Type B pancreatic cell (in vitro differentiated cells): Measurements from ENCODE around the gene SMAD7. TPM values are rescaled to one million over a fixed set of nuclear protein-coding genes. Genes with fewer than 3 reads are reported as not detected.
A peak's percentile ranks its signal among the peaks of the same experiment; 100 is the strongest.

ENCODE experiments used
- DNase-seq: peaks from one replicate; pipeline ENCODE4 v3.0.0; 2021; ENCODE audit warnings: mixed read lengths; ENCODE audit not compliant: unreplicated experiment; ENCODE audit errors: extremely low spot score
- H3K27ac Mint-ChIP-seq: 2 replicates; pipeline ENCODE4 v1.8.0; 2021; ENCODE audit warnings: mild to moderate bottlenecking, mixed read lengths
- H3K27me3 Mint-ChIP-seq: 2 replicates; pipeline ENCODE4 v1.8.0; 2021; ENCODE audit warnings: mixed read lengths
- H3K36me3 Mint-ChIP-seq: 2 replicates; pipeline ENCODE4 v1.8.0; 2021; ENCODE audit warnings: mixed read lengths
- H3K4me1 Mint-ChIP-seq: one replicate; pipeline ENCODE4 v1.8.0; 2021; ENCODE audit warnings: mixed read lengths; ENCODE audit not compliant: unreplicated experiment
- H3K4me3 Mint-ChIP-seq: 2 replicates; pipeline ENCODE4 v1.8.0; 2021; ENCODE audit warnings: mild to moderate bottlenecking, mixed read lengths
- H3K9me3 Mint-ChIP-seq: 2 replicates; pipeline ENCODE4 v1.8.0; 2021; ENCODE audit warnings: mixed read lengths
- CTCF ChIP-seq: fragments of 200-600 bp; sonication (generic); conservative IDR thresholded peaks from 2 replicates; pipeline ENCODE4 v1.5.0; 2021; ENCODE audit warnings: antibody characterized with exemption, mild to moderate bottlenecking
- total RNA-seq: library from RNA; stranded (reverse); gene quantifications from 2 replicates; pipeline ENCODE4 v1.2.1, GENCODE V29; 2021; ENCODE audit warnings: low replicate concordance

Gene SMAD7
- total RNA-seq, 1 donor from 2014 or later, result 17.8 TPM

- Mint-ChIP-seq H3K27ac (peak overlapping the region; percentile 19), H3K4me1 (peaks cover 53% of the 10 kb centered on the region), H3K36me3 (peaks cover 23% of the 10 kb centered on the region), H3K4me3 (peak overlapping the region; percentile 71), H3K27me3 (no peaks in the 10 kb centered on the region), H3K9me3 (no peaks in the 10 kb centered on the region)
- DNase-seq, result no peak
- TF ChIP-seq CTCF, result no peak
Observed at GRCh38 chr18:48922226-48922800, 28.5 kb downstream of the SMAD7 start.

- H3K27me3 Mint-ChIP-seq, result no peaks in the 10 kb centered on the region
- DNase-seq, result no peak
- H3K4me1 Mint-ChIP-seq, result peaks cover 51% of the 10 kb centered on the region
- no peak overlapping the region for H3K27ac Mint-ChIP-seq
- peaks cover 23% of the 10 kb centered on the region for H3K36me3 Mint-ChIP-seq
- H3K4me3 Mint-ChIP-seq, result peak overlapping the region; percentile 1
- no peak for TF ChIP-seq CTCF
- no peaks in the 10 kb centered on the region for H3K9me3 Mint-ChIP-seq
Observed at GRCh38 chr18:48921305-48922225, 29.2 kb downstream of the SMAD7 start.

- H3K27me3 Mint-ChIP-seq, result no peaks in the 10 kb centered on the region
- peak overlapping the region; percentile 7 for H3K27ac Mint-ChIP-seq
- H3K36me3 Mint-ChIP-seq, result peaks cover 23% of the 10 kb centered on the region
- H3K9me3 Mint-ChIP-seq, result no peaks in the 10 kb centered on the region
- peak overlapping the region; percentile 30 for H3K4me3 Mint-ChIP-seq
- no peak for TF ChIP-seq CTCF
- DNase-seq, result no peak
- H3K4me1 Mint-ChIP-seq, result peaks cover 59% of the 10 kb centered on the region
Observed at GRCh38 chr18:48920408-48921038, 30.2 kb downstream of the SMAD7 start.

- H3K27ac Mint-ChIP-seq, result no peak overlapping the region
- peaks cover 60% of the 10 kb centered on the region for H3K4me1 Mint-ChIP-seq
- H3K27me3 Mint-ChIP-seq, result no peaks in the 10 kb centered on the region
- H3K36me3 Mint-ChIP-seq, result peaks cover 23% of the 10 kb centered on the region
- TF ChIP-seq CTCF, result no peak
- DNase-seq, result no peak
- H3K4me3 Mint-ChIP-seq, result no peak overlapping the region
- no peaks in the 10 kb centered on the region for H3K9me3 Mint-ChIP-seq
Observed at GRCh38 chr18:48919547-48919946, 31.2 kb downstream of the SMAD7 start.

- Mint-ChIP-seq H3K27me3 (no peaks in the 10 kb centered on the region), H3K9me3 (no peaks in the 10 kb centered on the region), H3K36me3 (peaks cover 22% of the 10 kb centered on the region), H3K4me3 (no peak overlapping the region), H3K27ac (no peak overlapping the region), H3K4me1 (peaks cover 59% of the 10 kb centered on the region)
- no peak for TF ChIP-seq CTCF
- no peak for DNase-seq
Observed at GRCh38 chr18:48918660-48919456, 31.9 kb downstream of the SMAD7 start.
